Right hindlimb (tissue), 1 donor: ENCODE measurements around the gene DBNDD1.
"Not testable (repeated sequence)": the region's sequence is repeated elsewhere in the genome, so short reads cannot be mapped to it uniquely, and the experiment has no call there.

Experiments used
- DNase-seq: peaks from one replicate; pipeline ENCODE4 v3.0.0-alpha.2; 2018

The DBNDD1 gene

DNA sequence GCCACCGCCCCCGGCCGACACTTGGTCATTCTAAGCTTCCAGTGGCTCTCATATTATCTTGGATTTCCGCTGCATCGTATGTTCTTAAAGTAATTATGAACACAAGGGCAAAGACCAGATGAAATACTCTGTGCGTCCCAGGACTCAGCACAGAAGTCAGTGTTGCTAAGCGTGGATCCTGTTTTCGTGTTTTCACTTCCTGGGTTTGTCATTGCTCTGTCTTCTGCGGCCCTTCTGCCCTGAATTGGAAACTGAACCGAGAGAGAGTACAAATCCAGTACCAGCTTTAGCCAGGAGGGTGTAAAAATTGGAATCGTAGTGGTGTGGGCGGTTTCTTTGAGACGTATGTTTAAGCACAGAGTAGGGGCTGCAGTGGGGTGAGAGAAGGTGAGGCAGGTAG, 32.7 kb downstream of the DBNDD1 start:
- DNase-seq, result no peak

DNA sequence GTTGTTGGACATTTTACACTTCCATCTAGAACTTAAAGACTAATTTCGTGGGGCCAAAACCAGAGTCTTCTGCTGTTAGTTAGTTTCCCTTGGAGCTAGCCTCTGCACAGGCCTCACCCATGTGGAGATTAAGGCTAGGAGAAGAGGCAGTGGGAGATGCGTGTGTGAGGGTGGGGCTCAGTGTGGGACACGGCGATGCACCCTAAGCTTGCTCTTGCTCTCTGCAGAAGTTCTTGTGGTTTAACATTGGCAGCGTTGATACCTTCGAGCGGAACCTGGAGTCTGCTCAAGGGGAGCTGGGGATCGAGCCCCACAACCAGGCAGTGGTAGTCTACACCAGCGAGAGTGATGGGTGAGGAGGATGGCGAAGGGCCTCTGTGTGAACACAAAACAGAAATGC, 34.0 kb downstream of the DBNDD1 start:
- no peak for DNase-seq

DNA sequence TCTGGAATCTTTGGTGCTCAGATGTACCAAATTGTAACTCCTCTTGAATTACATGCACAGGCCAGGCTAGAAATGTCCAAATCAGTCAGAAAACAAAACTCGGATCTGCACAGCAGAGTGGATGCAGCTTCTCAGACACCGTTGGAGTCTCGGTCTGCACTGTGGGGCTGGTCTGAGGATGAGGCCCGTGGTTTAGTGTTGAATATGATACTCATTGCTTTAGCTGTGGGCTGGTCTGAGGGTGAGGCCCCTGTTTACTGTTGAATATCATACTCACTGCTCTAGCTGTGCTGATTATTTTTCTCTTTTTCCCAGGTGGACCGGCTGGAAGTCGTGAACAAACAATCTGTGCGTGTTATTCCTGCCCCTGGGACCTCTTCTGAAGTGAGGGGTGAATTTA, 35.0 kb downstream of the DBNDD1 start:
- DNase-seq, result no peak

DNA sequence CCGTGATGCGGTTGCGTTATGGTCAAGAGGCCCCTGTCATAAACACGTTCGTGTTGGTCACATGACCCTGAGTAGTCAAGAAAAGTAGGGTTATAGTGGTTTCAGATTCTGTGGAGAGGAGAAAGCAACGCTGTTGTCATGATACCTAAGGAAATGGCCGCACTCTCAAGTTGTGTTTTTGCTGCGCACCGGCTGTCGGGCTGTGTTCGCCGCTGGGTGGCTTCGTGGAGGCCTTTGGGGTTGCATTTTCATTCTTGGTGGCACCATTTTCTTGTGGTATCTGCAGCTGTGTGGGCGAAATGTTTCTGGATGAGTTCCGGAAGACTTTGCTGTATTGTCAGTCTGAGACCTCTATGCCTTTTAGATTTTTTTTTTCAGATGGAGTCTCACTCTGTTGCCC, 35.7 kb downstream of the DBNDD1 start:
- DNase-seq, result no peak

DNA sequence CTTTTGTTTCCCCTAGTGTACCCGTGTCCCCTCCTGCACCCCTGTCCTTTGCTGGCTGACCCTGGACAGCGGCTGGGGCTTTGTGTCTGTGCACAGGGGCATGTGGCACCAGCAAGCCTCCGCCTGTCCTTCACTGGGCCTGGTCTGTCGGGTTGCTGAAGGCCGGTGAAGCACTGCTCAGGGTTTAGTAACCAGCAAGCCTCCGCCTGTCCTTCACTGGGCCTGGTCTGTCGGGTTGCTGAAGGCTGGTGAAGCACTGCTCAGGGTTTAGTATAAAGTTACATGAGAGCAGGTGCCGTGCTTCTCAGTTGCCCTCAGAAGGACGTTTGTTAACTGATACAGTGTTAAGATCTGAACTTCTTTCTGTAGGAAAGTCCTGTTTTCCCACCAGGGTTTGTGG, 36.9 kb downstream of the DBNDD1 start:
- DNase-seq, result no peak

DNA sequence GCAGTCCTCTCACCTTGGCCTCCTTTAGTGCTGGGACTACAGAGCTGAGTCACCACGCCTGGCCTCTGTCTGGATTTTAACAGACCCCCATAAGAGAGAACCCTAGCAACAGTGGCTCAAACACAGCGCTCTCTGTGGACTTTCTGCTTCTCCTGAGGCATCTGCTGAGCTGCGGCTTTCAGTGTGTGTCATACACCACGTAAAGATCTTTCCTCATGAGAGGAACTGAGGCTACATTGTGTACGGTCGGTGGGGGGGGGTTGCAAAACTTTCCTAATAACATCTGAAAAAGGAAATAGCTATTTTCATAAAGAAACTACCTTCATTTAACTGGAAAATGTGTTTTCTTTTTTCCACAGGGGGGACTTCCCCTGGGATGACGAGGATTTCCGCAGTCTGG, 37.8 kb downstream of the DBNDD1 start:
- DNase-seq, result no peak

DNA sequence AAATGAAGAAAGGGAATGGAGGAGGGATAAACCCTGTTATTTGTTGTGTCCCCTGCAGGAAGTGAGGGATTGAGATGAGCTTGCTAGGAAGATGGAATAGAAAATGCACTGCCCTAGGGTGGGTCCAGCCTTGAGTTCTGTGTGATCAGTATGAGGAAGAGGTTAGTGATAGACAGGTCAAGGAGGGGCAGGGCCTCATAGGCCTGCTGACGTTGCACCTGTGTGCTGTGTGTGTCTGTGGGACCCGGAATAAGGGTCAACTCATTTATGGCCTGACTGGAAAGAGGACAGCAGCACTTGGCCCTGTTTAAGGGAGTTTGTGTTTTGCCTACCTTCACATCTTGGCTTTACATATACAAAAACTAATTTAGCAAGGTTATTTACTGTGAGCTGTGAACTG, 44.4 kb downstream of the DBNDD1 start:
- DNase-seq, result no peak

DNA sequence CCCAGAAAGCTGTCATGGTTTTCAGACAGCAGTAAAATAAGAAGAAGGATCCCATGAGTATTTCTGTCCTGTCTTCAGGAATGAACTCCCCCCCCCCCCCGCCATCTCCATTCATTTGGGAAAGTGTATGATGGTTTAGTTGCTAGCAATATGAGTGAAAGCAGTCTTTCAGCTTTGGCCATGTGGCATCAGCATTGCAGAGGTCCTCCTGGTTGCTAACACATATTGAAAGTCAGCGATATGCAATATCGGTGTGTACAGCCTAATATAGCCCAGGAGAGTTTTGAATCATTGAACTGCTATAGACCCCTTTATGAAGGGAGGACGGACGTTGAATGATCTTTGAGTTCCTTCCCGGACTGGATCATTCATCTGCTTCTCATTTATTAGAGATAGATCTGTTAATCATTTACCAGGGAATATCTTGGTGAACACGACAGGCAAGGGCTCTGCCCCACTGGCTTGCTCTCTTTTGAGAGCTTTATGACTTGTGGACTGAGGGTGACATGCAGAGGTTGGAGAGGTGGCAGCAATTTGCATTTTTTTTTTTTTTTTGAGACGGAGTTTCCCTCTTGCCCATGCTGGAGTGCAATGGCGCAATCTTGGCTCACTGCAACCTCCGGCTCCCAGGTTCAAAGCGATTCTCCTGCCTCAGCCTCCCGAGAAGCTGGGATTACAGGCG, 45.5 kb downstream of the DBNDD1 start:
- no peak for DNase-seq

DNA sequence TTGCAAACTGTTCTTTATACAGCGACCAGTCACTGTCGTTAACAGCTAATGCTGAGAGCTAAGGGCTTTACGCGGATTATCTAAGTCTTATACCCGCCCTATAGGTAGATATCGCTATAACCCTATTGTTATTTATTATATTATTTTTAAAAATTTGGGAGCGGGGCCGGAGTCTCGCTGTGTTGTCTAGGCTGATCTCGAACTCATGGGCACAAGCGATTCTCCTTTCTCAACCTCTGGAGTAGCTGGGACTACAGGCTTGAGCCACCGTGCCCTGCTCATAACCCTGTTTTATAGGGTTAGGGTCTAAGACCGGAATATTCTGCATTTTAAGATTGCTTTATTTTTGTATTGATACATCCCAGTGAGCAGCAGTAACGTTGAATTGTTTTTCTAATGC, 46.0 kb downstream of the DBNDD1 start:
- no peak for DNase-seq

DNA sequence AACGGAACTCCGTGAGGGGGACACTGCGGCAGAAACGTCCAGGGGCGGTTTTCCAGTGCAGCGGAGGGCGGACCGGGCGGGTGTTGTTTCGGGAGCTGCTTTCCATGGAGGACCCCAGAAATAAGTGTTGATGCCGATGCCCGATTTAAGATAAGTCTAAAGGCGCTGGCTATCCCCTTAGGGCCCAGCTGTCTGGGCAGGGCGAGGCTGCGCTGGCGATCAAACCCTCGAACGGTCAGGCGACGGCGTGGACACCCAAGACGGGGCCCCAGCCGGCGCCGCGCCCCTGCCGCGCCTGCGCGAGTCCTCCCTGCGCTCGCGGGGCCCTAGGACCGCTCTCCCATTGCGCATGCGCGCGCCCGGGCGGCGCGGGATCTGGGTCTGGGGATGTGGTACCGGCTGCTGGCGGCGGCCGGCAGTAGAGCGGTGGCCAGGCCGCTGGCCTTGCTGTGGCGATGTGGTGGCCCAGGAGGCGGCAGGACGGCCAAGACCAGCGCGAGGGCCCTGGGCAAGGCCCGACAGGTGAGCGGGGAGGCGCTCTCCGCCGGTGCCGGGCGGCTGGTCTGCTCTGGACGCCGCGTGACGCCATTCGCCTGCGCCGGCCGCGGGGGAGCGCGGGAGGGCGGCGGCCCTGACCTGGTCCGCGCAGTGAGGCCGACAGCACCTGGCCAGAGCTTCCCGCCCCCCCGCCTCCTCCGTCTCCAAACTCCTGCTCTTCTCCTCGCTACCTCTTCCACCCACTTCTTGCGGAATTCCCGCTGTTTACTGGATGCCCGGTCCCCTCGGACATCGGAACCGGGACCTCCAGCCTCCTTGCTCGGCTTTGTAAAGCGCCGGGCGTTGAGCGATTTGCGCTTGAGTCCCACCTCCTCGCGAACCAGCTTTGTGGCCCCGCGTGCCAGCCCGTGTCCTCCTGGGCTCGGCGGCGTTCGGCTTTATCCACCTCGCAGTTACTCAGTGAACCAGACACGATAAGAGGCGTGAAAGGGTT, 46.7 kb downstream of the DBNDD1 start:
- DNase-seq, result peak; percentile 94

DNA sequence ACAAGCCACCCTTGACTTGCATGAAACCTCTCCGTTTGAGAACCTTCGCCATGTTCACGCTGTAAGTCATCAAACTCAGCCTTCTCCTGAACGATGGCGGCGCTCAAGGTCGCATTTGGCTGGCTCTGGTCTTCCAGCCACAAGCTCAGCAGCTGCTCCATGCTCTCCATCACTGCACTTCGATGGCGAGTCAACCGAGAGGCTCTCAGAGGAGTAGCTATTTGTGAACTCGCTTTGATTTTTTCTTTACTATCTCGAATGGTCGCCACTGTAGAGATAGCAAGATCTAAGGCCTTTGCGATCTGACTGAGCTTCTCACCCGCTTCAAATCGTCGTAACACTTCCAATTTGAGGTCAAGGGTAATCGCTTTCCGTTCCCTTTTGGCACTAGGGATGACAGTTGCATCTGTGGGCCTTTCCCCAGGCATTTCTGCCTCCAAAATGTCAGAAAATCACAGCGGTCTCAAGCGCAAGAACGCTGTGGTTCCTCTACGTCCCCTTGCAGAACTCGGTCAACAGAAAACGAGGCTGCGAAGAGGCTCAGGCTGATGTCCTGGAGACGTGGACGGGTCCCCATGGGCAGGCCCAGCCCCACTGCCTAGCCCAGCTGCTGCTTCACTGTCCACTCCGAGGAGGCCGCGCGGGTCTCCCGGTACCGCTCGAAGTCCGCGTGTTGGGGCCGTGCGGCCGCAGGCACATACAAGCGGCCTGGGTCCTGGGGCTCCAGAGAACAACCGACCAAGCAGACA, 47.6 kb downstream of the DBNDD1 start:
- DNase-seq, result no peak

DNA sequence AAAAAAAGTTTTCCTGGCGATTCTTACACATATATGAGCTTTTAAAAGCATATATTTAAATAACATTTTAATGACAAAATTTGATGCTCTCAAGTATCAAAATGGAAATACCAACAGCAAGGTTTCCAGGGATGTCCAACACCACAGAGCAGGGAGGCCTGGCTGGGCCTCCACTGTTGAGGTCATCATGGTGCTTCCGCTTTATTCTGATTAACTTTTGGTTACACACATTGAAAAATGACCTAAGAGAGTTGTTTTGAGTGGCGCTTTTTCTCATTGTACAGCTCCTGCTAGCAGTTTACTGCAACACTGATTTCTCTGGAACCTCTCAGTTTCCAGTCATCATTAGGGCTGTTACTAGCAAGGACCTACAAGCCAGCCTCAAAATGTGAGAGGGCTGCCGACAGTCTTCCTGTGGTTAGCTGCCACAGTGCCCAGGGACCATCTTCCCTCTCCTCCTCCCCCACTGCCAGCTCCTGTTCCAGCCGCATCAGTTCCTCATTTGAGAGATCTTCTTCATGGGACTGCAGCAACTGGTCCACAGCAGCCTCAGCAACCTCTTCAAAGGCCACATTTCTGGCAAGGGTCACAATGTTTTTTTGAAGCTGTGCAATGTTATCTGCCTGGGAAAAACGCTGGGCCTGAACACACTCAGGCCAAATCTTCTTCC, 49.4 kb downstream of the DBNDD1 start:
- no peak for DNase-seq

DNA sequence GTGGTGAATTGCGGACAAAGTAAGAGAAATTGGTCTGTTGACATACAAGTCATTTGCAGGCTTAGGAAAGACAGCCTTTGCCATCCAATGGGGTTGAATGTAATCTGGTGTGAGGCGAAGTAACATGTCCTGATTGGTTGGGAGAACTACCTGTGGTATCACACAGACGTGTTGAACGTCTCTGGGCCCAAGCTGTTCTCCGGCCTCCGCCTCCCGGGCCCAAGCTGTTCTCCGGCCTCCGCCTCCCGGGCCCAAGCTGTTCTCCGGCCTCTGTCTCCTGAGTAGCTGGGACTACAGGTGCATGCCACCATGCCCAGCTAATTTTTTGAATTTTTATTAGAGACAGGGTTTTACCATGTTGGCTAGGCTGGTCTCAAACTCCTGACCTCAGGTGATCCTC, 51.2 kb downstream of the DBNDD1 start:
- not testable (repeated sequence) for DNase-seq

DNA sequence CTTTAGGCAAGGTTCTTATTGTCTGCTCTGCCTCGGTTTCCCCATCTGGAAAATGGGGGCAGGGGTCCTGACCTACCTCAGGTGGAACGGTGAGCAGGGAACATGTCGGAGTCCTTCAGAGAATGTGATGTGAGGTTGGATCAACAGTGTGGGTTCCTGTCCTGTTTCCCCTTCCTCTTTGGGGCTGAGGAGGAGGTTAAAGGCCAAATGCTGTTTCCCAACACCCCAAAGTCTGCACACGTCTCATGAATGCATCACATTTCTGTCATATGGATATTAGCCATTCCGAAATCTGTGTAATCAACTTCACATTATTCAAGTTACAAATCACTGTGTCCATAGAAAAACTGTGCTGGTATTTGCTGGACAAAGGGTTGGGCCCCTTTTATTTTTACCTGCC, 51.8 kb downstream of the DBNDD1 start:
- DNase-seq, result not testable (repeated sequence)

DNA sequence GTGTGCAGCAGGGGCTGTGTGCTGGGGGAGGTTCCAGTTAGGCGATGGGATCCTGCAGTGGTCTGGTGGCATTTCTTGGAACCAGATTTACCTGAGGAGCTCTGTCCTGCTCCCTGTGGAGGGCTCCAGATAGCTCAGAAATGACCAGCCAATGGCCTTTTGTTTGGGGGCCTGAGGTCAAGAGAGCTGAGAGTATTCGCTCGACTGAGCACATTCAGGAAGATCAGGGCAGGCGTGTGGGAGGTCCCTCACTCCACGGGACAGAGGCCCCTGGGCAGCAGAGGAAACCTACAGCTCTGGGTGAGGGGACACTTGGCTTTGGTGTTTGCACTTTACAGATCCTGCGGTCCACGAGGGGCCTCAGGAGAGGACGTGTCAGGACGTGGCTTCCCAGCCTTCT, 52.5 kb downstream of the DBNDD1 start:
- no peak for DNase-seq

DNA sequence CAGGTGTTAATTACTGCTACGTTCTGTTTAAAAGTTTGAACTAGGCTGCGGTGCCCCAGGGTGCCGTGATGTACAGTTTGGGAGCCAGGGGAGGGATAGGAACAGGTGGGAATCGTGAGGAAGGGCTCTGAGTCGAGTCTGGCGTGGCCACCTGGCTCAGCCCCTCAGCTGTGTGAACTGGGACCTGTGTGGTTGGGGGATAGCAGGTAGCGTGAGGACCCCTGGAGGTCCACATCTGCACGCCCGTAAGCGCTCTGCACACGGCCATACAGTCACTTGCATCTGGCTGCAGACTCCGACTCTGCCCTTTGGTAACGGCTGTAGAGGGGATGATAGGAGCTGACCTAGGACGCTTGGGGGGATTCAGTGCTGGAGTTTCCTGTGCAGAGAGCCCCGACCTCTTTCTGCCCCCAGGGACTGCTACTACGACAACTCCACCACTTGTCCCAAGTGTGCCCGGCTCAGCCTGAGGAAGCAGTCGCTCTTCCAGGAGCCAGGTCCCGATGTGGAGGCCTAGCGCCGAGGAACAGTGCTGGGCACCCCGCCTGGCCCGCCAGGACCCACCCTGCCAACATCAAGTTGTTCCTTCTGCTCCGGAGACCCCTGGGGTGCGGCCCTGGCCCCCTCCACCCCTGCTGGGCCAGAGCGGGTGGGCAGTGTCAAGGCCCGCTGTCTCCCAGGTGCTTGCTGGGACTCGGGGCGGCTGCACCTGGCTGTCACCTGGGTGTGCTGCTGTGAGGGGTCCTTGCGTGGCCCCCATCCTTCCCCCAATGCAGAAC, 53.6 kb downstream of the DBNDD1 start:
- no peak for DNase-seq

DNA sequence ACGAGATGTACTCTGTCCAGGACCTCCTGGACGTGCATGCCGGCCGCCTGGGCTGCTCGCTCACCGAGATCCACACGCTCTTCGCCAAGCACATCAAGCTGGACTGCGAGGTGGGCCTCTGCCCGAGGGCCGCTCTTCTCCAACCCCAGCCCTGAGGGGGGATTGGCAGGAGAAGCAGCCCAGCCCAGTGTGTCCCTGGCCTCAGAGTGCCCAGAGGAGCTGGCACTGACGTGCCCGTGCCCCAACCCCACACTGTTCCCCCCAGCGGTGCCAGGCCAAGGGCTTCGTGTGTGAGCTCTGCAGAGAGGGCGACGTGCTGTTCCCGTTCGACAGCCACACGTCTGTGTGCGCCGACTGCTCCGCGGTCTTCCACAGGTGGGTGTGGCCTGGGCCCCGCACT, 55.1 kb downstream of the DBNDD1 start:
- no peak for DNase-seq

DNA sequence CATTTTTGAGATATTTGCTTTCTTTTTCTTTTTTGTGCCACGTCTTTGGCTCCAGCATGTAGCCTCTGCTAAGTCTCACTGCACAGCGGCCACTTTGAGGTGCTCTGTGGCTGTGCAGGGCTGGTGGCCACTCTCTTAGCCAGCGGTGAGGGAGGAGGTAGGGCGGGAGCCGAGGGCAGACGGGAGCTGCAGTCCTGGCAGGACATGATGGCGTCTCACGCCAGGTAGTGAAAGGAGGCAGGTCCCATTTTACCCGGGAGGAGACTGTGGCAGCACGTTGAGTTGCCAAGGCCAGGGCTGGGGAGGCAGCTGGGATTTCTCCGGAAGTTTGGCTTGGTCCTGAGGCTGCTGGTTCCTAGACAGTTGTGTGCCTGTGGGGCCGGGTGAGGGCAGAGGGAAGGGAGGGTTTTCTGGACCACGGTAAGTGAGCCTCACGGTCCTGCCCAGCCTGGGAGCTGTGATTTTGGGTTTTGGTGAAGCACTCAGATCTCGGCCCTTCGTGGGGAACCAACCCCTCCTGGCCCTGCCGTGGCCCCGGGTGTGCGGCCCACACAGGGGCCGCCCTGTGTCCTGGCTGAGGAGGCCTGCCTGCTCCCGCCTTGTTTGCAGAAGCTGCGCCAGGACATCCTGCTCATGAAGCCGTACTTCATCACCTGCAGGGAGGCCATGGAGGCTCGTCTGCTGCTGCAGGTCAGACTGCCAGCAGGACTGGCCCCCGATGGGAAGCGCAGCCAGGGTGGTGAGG, 56.3 kb downstream of the DBNDD1 start:
- no peak for DNase-seq

DNA sequence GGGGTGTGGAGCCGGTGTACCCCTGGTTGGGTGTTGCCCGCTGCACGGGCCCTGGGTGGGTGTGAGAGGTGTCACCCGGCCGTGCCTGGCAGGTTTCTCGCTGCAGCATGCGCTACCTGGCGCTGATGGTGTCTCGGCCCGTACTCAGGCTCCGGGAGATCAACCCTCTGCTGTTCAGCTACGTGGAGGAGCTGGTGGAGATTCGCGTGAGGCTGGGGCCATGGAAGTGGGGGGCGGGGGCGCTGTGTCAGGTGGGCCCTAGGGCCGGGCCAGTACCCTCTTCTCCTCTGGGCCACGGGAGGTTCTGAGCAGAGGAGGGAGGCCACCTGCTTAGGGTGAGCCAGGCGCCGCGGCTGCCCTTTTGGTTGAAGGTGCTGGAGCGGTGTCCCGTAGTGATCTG, 57.3 kb downstream of the DBNDD1 start:
- DNase-seq, result no peak

DNA sequence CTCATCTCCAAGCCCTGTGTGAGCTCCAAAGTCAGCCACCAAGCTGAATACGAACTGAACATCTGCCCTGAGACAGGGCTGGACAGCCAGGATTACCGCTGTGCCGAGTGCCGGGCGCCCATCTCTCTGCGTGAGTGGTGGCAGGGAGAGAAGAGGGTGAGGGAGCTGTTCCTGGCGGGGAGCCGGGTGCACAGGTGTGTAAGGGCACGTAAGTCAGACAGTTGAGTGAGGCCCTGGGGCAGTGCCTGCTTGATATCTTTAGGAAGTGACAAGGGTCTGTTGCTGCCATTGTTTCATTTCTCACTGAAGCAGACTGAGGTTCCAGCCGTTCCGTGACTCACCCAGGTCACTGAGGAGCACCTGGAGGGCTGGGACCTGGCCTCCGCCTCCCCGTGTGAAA, 58.3 kb downstream of the DBNDD1 start:
- no peak for DNase-seq

DNA sequence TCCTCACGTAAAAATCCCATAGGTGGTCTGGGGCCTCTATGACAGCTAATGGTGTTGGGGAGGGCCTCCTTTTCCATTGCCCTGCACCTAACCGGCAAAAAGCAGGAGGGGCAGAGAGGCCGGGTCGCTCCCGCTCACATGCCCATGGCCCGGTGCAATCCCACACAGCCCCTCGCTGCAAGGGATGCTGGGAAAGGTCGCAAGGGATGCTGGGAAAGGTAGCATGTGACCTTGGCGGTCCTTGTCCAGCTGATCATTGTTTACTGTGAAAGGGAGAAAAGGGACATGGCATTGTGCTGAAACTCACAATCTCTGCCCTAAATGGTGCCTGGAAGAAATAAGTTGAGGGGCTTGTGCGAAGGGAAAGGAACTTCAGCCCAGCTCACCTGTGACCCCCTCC, 60.7 kb downstream of the DBNDD1 start:
- DNase-seq, result no peak
